ENCODE measurements around the gene MX2.

DNA sequence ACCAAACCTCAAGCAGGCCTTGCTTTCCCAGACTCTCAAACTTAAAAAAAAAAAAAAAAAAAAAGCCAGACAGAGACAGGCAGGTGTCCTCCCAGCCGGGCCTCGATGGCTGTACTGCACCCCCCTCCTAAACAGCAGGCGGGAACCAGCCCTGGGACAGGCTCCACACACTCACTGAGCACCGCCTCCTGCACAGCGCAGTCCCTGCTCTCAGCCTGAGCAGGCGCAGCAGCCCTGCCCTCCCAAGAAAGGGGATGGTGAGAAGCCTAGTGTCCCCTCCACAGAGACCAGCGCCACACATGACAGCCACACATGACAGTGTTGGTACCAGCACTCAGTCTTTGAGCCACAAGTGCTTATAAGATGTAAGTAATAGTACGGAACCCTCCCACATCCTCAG is 11.9 kb downstream of the MX2 start:
- TF ChIP-seq, protein P1, sequence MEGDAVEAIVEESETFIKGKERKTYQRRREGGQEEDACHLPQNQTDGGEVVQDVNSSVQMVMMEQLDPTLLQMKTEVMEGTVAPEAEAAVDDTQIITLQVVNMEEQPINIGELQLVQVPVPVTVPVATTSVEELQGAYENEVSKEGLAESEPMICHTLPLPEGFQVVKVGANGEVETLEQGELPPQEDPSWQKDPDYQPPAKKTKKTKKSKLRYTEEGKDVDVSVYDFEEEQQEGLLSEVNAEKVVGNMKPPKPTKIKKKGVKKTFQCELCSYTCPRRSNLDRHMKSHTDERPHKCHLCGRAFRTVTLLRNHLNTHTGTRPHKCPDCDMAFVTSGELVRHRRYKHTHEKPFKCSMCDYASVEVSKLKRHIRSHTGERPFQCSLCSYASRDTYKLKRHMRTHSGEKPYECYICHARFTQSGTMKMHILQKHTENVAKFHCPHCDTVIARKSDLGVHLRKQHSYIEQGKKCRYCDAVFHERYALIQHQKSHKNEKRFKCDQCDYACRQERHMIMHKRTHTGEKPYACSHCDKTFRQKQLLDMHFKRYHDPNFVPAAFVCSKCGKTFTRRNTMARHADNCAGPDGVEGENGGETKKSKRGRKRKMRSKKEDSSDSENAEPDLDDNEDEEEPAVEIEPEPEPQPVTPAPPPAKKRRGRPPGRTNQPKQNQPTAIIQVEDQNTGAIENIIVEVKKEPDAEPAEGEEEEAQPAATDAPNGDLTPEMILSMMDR (IDR thresholded peaks at IDR 0.05) = no peak
- TF ChIP-seq POLR2AphosphoS5 (IDR thresholded peaks at IDR 0.05) (no peak), POLR2A (IDR thresholded peaks at IDR 0.05) (no peak), EP300 (IDR thresholded peaks at IDR 0.05) (no peak)
